HEK293 (cell line): ENCODE results near the gene GBX1.
A peak's percentile ranks its signal among the peaks of the same experiment; 100 is the strongest.

Experiments
- AEBP2 ChIP-seq: fragments of 450-650 bp; formaldehyde crosslinking; IDR thresholded peaks from 2 replicates; pipeline ENCODE4 v1.5.1; 2016; ENCODE audit warnings: missing biosample characterization, missing genetic modification characterization, borderline replicate concordance
- BCL11A ChIP-seq: fragments of 450-650 bp; formaldehyde crosslinking; IDR thresholded peaks from 2 replicates; pipeline ENCODE4 v1.5.1; 2016; ENCODE audit warnings: low read depth, missing biosample characterization, missing genetic modification characterization
- GLIS1 ChIP-seq: fragments of 450-650 bp; formaldehyde crosslinking; IDR thresholded peaks from 2 replicates; pipeline ENCODE4 v1.5.1; 2016; ENCODE audit warnings: missing biosample characterization, missing genetic modification characterization
- HIC1 ChIP-seq: fragments of 450-650 bp; formaldehyde crosslinking; IDR thresholded peaks from 2 replicates; pipeline ENCODE4 v1.5.1; 2016; ENCODE audit warnings: missing biosample characterization, missing genetic modification characterization
- KLF1 ChIP-seq: fragments of 450-650 bp; formaldehyde crosslinking; IDR thresholded peaks from 2 replicates; pipeline ENCODE4 v1.5.1; 2016; ENCODE audit warnings: missing biosample characterization, missing genetic modification characterization
- KLF7 ChIP-seq: fragments of 450-650 bp; formaldehyde crosslinking; IDR thresholded peaks from 2 replicates; pipeline ENCODE4 v1.5.1; 2016; ENCODE audit warnings: missing biosample characterization, missing genetic modification characterization, borderline replicate concordance
- PRDM2 ChIP-seq: fragments of 450-650 bp; formaldehyde crosslinking; IDR thresholded peaks from 2 replicates; pipeline ENCODE4 v1.5.1; 2016; ENCODE audit warnings: missing biosample characterization, missing genetic modification characterization, borderline replicate concordance
- REPIN1 ChIP-seq: fragments of 450-650 bp; formaldehyde crosslinking; IDR thresholded peaks from 2 replicates; pipeline ENCODE4 v1.5.1; 2017; ENCODE audit warnings: missing biosample characterization, missing genetic modification characterization, low read depth
- SCRT1 ChIP-seq: fragments of 450-650 bp; formaldehyde crosslinking; IDR thresholded peaks from 2 replicates; pipeline ENCODE4 v1.5.1; 2016; ENCODE audit warnings: missing biosample characterization, missing genetic modification characterization, borderline replicate concordance
- TCF7L2 ChIP-seq: IDR thresholded peaks from 2 replicates; pipeline ENCODE4 v1.6.1; 2011; ENCODE audit warnings: low read depth, mild to moderate bottlenecking, inconsistent platforms, low read length, moderate library complexity, borderline replicate concordance
- WT1 ChIP-seq: fragments of 450-650 bp; formaldehyde crosslinking; IDR thresholded peaks from 2 replicates; pipeline ENCODE4 v1.5.1; 2016; ENCODE audit warnings: missing biosample characterization, missing genetic modification characterization
- ZFHX2 ChIP-seq: fragments of 450-650 bp; formaldehyde crosslinking; conservative IDR thresholded peaks from 2 replicates; pipeline ENCODE4 v1.5.1; 2016; ENCODE audit warnings: missing biosample characterization, missing genetic modification characterization
- ZNF114 ChIP-seq: fragments of 450-650 bp; formaldehyde crosslinking; IDR thresholded peaks from 2 replicates; pipeline ENCODE4 v1.5.0; 2017; ENCODE audit warnings: missing biosample characterization, missing genetic modification characterization
- ZNF148 ChIP-seq: fragments of 450-650 bp; formaldehyde crosslinking; IDR thresholded peaks from 2 replicates; pipeline ENCODE4 v1.5.0; 2017; ENCODE audit warnings: missing biosample characterization, missing genetic modification characterization, borderline replicate concordance
- ZNF18 ChIP-seq: fragments of 450-650 bp; formaldehyde crosslinking; IDR thresholded peaks from 2 replicates; pipeline ENCODE4 v1.5.1; 2016; ENCODE audit warnings: missing biosample characterization, missing genetic modification characterization
- ZNF214 ChIP-seq: fragments of 450-650 bp; formaldehyde crosslinking; IDR thresholded peaks from 2 replicates; pipeline ENCODE4 v1.5.1; 2017; ENCODE audit warnings: missing biosample characterization, mild to moderate bottlenecking, missing genetic modification characterization, borderline replicate concordance
- ZNF394 ChIP-seq: fragments of 450-650 bp; formaldehyde crosslinking; IDR thresholded peaks from 2 replicates; pipeline ENCODE4 v1.5.1; 2016; ENCODE audit warnings: missing biosample characterization, missing genetic modification characterization, mild to moderate bottlenecking, moderate library complexity, borderline replicate concordance
- ZNF416 ChIP-seq: fragments of 450-650 bp; formaldehyde crosslinking; IDR thresholded peaks from 2 replicates; pipeline ENCODE4 v1.5.1; 2016; ENCODE audit warnings: missing biosample characterization, missing genetic modification characterization
- ZNF514 ChIP-seq: fragments of 450-650 bp; formaldehyde crosslinking; IDR thresholded peaks from 2 replicates; pipeline ENCODE4 v1.5.1; 2016; ENCODE audit warnings: missing biosample characterization, missing genetic modification characterization
- ZNF580 ChIP-seq: fragments of 450-650 bp; formaldehyde crosslinking; IDR thresholded peaks from 2 replicates; pipeline ENCODE4 v1.5.1; 2016; ENCODE audit warnings: missing biosample characterization, missing genetic modification characterization
- ZNF596 ChIP-seq: fragments of 450-650 bp; IDR thresholded peaks from 2 replicates; pipeline ENCODE4 v1.5.0; 2018; ENCODE audit warnings: missing biosample characterization, mild to moderate bottlenecking, missing genetic modification characterization, moderate library complexity
- ZNF621 ChIP-seq: fragments of 450-650 bp; formaldehyde crosslinking; IDR thresholded peaks from 2 replicates; pipeline ENCODE4 v1.5.1; 2017; ENCODE audit warnings: missing biosample characterization, missing genetic modification characterization
- ZNF707 ChIP-seq: fragments of 450-650 bp; formaldehyde crosslinking; IDR thresholded peaks from 2 replicates; pipeline ENCODE4 v1.5.1; 2016; ENCODE audit warnings: missing biosample characterization, missing genetic modification characterization
- ZNF791 ChIP-seq: fragments of 450-650 bp; formaldehyde crosslinking; IDR thresholded peaks from 2 replicates; pipeline ENCODE4 v1.5.1; 2016; ENCODE audit warnings: missing biosample characterization, missing genetic modification characterization

Gene GBX1

GRCh38 chr7:151168003-151168786 is 701 bp upstream of the GBX1 start (continued):
- TF ChIP-seq PRDM2 (tag by site-specific recombination) (no peak), ZNF580 (tag by site-specific recombination) (peak; percentile 73; the same call in 1 of the 2 replicates), HIC1 (tag by site-specific recombination) (peak; percentile 87), ZNF394 (peak; percentile 40; the same call in 1 of the 2 replicates), ZNF621 (tag by site-specific recombination) (no peak), SCRT1 (tag by site-specific recombination) (no peak), ZNF214 (tag by site-specific recombination) (no peak), WT1 (tag by site-specific recombination) (no peak), ZNF791 (tag by site-specific recombination) (0 out of 2 replicates have a peak, but pooled peaks have one; percentile 13), ZNF707 (tag by site-specific recombination) (no peak), ZNF148 (tag by site-specific recombination) (no peak), GLIS1 (tag by site-specific recombination) (peak; percentile 44), KLF1 (tag by site-specific recombination) (peak; percentile 89), ZNF114 (tag by site-specific recombination) (no peak), ZFHX2 (tag by site-specific recombination) (peak; percentile 76), ZNF416 (tag by site-specific recombination) (no peak), TCF7L2 (no peak), BCL11A (tag by site-specific recombination) (0 out of 2 replicates have a peak, but pooled peaks have one; percentile 10), REPIN1 (tag by site-specific recombination) (no peak; the same call in 1 of the 2 replicates), ZNF596 (tag by site-specific recombination) (no peak), ZNF18 (no peak), ZNF514 (tag by site-specific recombination) (no peak), KLF7 (peak; percentile 25; the same call in 1 of the 2 replicates), AEBP2 (tag by site-specific recombination) (no peak)
